SK-N-MC (cell line): ENCODE results near the gene SLFN12L.

Experiments used
- EZH2 ChIP-seq: fragments of 200-600 bp; sonication (generic); IDR thresholded peaks from one replicate; pipeline ENCODE4 v1.6.1; 2017; ENCODE audit warnings: antibody characterized with exemption
- POLR2AphosphoS5 ChIP-seq: IDR thresholded peaks from 2 replicates; pipeline ENCODE4 v1.6.1; 2012; ENCODE audit warnings: mild to moderate bottlenecking, low read depth, low read length, borderline replicate concordance

DNA sequence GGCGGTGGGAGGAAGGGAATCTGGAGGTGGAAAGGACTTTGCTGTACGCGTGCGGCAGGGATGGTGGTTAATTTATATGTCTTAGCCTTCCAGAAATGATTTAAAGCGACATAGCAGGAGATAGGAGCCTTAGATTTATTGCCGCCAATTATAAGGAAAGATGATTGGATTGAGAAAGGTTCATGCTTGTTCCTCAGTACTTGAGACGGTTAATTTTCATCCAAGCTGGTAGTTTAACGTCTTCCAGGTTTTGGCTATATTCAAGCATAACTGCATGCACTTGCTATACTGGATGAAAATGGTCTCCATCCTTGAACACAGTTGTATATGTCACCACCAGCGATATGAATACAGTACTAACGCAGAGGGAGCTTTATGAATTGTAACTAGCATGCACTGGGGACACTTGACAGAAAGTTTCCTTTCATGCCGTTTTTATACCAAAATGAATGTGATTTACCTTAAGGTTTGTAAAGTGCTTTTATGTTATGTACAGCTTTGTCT is 41.5 kb upstream of the SLFN12L start:
- TF ChIP-seq POLR2AphosphoS5: no peak
- no peak for TF ChIP-seq EZH2
